ENCODE measurements around the gene PRAC1.

GRCh38 chr17:48721009-48721402 is 1.3 kb downstream of the PRAC1 start:
- TF ChIP-seq CTCF (IDR thresholded peaks at IDR 0.05) (no peak), EZH2 (IDR thresholded peaks at IDR 0.05) (no peak)
